AG04449 (cell line): ENCODE results near the gene WDR91.

ENCODE experiments used
- CTCF ChIA-PET: fragments of 350-600 bp; formaldehyde crosslinking; extraction: SDS; loops from one replicate; lab custom pipeline; 2021; ENCODE audit warnings: antibody characterized with exemption; lab: Yijun Ruan, JAX
- POLR2A ChIA-PET: fragments of 400-600, 350-600 bp; formaldehyde crosslinking; extraction: SDS; loops from one replicate; lab custom pipeline; 2020; ENCODE audit warnings: antibody characterized with exemption, inconsistent platforms; lab: Yijun Ruan, JAX
- DNase-seq: peaks from one replicate; pipeline ENCODE4 v3.0.0-alpha.2; 2010; ENCODE audit warnings: low read depth, low spot score
- H3K4me3 ChIP-seq: 2 replicates; pipeline ENCODE4 v1.5.1; 2011; ENCODE audit warnings: low read depth, mild to moderate bottlenecking, control low read depth, low read length
- TF ChIP-seq, protein P1 (sequence below): IDR thresholded peaks from one replicate; pipeline ENCODE4 v1.5.1; 2011; ENCODE audit warnings: mild to moderate bottlenecking, moderate library complexity, low read length, control low read depth, inconsistent platforms; ENCODE audit not compliant: insufficient read depth; ENCODE audit errors: missing control alignments

Gene WDR91

DNA sequence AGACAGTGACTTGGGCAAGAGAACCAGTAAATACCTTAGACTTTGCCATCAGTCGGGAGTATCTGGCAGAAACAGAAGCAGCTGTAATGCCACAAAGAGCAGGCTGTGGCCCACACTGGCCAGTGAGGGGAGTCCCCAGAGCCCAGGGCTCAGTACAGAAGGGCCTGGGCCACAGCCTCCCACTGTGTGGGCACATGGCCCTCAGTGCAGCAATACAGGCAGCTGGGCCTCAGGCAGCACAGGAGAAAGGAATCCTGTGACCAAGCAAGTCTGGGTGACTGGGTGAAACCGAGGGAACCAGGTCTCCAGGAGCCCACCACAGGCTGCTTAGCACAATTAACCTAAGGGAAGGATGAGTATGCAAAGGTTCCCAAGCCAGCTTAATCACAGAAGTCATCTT is 14.0 kb downstream of the WDR91 start:
- H3K4me3 ChIP-seq = no peak overlapping the region
- ChIA-PET CTCF (no interaction called here), POLR2A (interaction anchor here (1.8 kb wide), 1 partner anchor 11 kb away, joined by 3 read pairs; no protein-coding TSS in a partner anchor)
- TF ChIP-seq, protein P1, sequence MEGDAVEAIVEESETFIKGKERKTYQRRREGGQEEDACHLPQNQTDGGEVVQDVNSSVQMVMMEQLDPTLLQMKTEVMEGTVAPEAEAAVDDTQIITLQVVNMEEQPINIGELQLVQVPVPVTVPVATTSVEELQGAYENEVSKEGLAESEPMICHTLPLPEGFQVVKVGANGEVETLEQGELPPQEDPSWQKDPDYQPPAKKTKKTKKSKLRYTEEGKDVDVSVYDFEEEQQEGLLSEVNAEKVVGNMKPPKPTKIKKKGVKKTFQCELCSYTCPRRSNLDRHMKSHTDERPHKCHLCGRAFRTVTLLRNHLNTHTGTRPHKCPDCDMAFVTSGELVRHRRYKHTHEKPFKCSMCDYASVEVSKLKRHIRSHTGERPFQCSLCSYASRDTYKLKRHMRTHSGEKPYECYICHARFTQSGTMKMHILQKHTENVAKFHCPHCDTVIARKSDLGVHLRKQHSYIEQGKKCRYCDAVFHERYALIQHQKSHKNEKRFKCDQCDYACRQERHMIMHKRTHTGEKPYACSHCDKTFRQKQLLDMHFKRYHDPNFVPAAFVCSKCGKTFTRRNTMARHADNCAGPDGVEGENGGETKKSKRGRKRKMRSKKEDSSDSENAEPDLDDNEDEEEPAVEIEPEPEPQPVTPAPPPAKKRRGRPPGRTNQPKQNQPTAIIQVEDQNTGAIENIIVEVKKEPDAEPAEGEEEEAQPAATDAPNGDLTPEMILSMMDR = no peak
- DNase-seq = no peak

DNA sequence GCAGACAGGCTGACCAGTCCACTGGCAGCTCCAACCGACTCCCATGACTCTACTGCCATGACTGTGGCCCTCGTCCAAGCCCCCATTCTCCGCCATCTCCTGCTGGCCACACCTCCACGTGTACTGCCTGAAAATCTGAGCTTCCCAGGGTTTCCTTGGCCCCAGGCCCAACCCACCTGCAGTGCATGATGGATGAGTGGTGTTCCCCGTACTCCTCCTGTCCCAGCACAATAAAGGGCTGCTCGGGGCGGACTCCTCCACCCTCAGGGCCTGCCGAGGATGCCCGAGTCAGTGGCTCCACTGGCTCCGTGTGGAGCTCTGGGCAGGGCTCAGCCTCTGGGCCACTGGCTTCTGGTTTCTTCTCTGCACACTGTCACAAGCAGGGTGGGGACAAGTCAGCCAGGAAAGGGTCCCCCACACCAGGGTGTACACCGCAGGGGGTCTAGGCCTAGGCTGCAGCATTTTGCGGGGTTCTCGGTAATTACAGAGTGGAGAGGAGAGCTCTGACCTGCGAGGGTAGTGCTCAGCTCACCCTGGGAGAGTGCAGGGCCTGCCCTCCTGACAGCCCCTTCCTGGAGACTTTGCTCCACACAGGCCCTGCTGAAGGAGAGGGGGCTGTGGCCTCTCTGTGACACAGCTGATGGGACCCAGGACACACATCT is 15.2 kb downstream of the WDR91 start:
- CTCF ChIA-PET = interaction anchor here (0.9 kb wide), 1 partner anchor 10 kb away, joined by 3 read pairs; no protein-coding TSS in a partner anchor
- TF ChIP-seq, protein P1 = no peak
- POLR2A ChIA-PET = interaction anchor here (0.6 kb wide), 1 partner anchor 13 kb away, joined by 5 read pairs; no protein-coding TSS in a partner anchor
- no peak overlapping the region for H3K4me3 ChIP-seq
- DNase-seq = no peak

- TF ChIP-seq, protein P1 = no peak
- CTCF ChIA-PET = interaction anchor here (1.0 kb wide), 1 partner anchor 13 kb away, joined by 3 read pairs; no protein-coding TSS in a partner anchor
- DNase-seq = no peak
- POLR2A ChIA-PET = no interaction called here
- no peak overlapping the region for H3K4me3 ChIP-seq
Observed at GRCh38 chr7:135195156-135195555, 16.2 kb downstream of the WDR91 start.

DNA sequence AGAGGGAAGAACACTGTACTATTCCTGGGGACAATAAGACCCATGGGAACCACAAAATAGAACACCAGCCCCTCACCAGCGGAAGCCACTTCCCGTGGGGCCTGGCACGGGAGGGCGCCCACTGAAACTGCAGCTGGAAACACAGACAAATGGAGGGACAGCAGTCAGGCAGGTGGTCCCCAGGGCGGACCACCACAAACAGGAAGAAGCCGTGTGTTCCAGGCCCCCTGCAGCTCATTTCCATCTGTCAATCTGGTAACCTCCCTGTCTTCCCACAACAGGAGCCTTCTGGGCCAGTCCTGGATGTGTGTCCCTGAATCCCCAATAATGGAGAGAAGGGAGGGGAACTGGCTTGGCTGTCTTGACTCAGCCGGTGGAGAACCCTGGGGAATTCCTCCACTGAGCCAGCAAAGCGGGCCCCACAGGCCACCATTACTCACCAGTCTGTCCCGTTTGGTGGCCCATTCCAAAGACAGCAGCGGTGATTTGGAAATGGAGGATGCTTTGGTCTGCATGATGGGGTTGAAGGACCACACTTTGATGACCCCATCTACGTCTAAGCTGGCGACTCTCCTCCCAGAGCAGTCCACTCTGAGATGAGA is 16.7 kb downstream of the WDR91 start:
- CTCF ChIA-PET = interaction anchor here (0.6 to 1.0 kb wide), 2 partner anchors 13 to 16 kb away, joined by 3 to 4 read pairs; partner anchors contain the start of gene WDR91
- TF ChIP-seq, protein P1 = no peak
- no peak for DNase-seq
- POLR2A ChIA-PET = no interaction called here
- no peak overlapping the region for H3K4me3 ChIP-seq

- POLR2A ChIA-PET = interaction anchor here (0.8 kb wide), 1 partner anchor 11 kb away, joined by 3 read pairs; no protein-coding TSS in a partner anchor
- CTCF ChIA-PET = interaction anchor here (0.6 to 1.0 kb wide), 3 partner anchors 16 to 23 kb away, joined by 3 to 7 read pairs (median 4); partner anchors contain the start of genes CYREN and WDR91
- DNase-seq = peak; percentile 89
- TF ChIP-seq, protein P1 = no peak
- peak overlapping the region; percentile 18 for H3K4me3 ChIP-seq
Observed at GRCh38 chr7:135193615-135194081, 17.7 kb downstream of the WDR91 start.

GRCh38 chr7:135192914-135193536 is 18.3 kb downstream of the WDR91 start:
- TF ChIP-seq, protein P1 = no peak
- POLR2A ChIA-PET = no interaction called here
- DNase-seq = no peak
- H3K4me3 ChIP-seq = peak overlapping the region; percentile 18
- CTCF ChIA-PET = interaction anchor here (1.0 kb wide), 1 partner anchor 22 kb away, joined by 7 read pairs; the partner anchor contains the start of gene CYREN
